Body of pancreas (tissue), 4 donors: Measurements from ENCODE around the gene LCOR. TPM values are rescaled to one million over a fixed set of nuclear protein-coding genes. Genes with fewer than 3 reads are reported as not detected.

ENCODE experiments used
- ATAC-seq: fragments of 150-250 bp; one replicate; pipeline ENCODE4 v1.9.1; 2016
- DNase-seq, 4 donors: peaks; one replicate each; pipeline ENCODE4 v3.0.0-alpha.2; 2019
- H3K27ac ChIP-seq, 4 donors: fragments of 200-600 bp; sonication (generic); 1 replicate in 3 of 4; 2 replicates in 1 of 4; pipeline versions ENCODE4 v1.5.1 to v1.6.1; 2016 to 2019; ENCODE audit warnings: mild to moderate bottlenecking in 1 of 4, mixed read lengths in 1 of 4, moderate library complexity in 1 of 4
- H3K27me3 ChIP-seq, 2 donors: fragments of 200-600 bp; sonication (generic); one replicate each; pipeline ENCODE4 v1.6.0; 2016; ENCODE audit warnings: mild to moderate bottlenecking in 1 of 2
- H3K36me3 ChIP-seq, 2 donors: fragments of 200-600 bp; sonication (generic); replicated peaks in 1 of 2; 2 replicates each; pipeline ENCODE4 v1.5.1; 2016; ENCODE audit warnings: low read depth in 2 of 2; ENCODE audit not compliant: insufficient read depth in 1 of 2
- H3K4me1 ChIP-seq: fragments of 200-600 bp; sonication (generic); one replicate; pipeline ENCODE4 v1.6.0; 2016
- H3K4me3 ChIP-seq, 2 donors: fragments of 200-600 bp; sonication (generic); 1 replicate in 1 of 2; 2 replicates in 1 of 2; pipeline ENCODE4 v1.5.1; 2016 to 2019
- H3K9me3 ChIP-seq, 3 donors: fragments of 200-600 bp; sonication (generic); 1 replicate in 2 of 3; 2 replicates in 1 of 3; pipeline ENCODE4 v1.5.1; 2016
- POLR2A ChIP-seq, 3 donors: fragments of 450-650 bp; IDR thresholded peaks; one replicate each; pipeline ENCODE4 v1.6.1; 2016; ENCODE audit warnings: antibody characterized with exemption in 3 of 3, mild to moderate bottlenecking in 2 of 3
- WGBS, 2 donors: methylation state at CpG; one replicate each; pipeline ENCODE4 v1.1.5; 2017; 5-methylcytosine and 5-hydroxymethylcytosine counted together
- intact Hi-C: fragments of 100-400 bp; cut with DNase I; formaldehyde crosslinking; loops from one replicate; pipeline ENCODE4 v1.15.1; 2023
- total RNA-seq, 2 donors: library from RNA; depleted of rRNA; stranded (reverse); fragments of >200 nt; gene quantifications; one replicate each; pipeline ENCODE4 v1.1.0, GENCODE V29; 2016
- TF ChIP-seq, protein P1 (sequence below), 7 experiments: fragments of 450-650 bp in 4 of 7; fragments of 200-600 bp in 3 of 7; sonication (generic) in 3 of 7; IDR thresholded peaks; one replicate each; pipeline ENCODE4 v1.5.1; 2016 to 2019; ENCODE audit warnings: antibody characterized with exemption in 7 of 7

The LCOR gene
- total RNA-seq, 2 donors from 2014 or later = 34.5 to 35.3 TPM

DNA sequence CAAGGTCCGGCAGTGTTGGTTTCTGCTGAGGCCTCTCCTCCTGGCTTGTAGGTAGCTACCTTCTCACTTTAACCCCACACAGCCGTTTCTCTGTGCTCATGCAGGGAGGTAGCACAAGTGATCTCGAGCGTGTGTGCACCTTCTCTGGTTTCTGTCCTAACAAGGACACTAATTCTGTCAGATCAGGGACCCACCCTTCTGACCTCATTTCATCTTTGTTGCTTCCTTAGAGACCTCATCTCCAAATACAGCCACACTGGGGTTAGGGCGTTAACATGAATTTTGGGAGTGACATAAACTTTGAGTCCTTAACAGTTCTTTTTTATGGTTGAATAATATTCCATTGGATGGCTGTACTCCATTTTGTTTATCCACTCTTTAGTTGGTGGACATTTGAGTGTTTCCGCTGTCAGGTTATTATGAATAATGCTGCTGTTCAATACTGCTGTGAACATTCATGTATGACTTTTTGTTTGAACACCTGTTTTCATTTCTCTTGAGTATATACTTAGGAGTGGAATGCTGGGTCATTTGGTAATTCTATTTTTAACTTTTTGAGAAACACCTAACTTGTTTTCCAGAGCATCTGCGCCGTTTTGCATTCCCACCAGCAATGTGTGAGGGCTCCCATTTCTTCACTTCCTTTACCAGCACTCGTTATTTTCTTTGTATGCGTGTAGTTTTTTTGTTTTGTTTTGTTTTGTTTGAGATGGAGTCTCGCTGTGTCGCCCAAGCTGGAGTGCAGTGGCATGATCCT, 57.5 kb downstream of the LCOR start:
- no peaks in the 10 kb centered on the region for H3K27me3 ChIP-seq
- H3K36me3 ChIP-seq = no peaks in the 10 kb centered on the region
- DNase-seq = peak; percentile 37 to 66 (median 55)
- no peak overlapping the region for H3K4me3 ChIP-seq
- TF ChIP-seq, protein P1, sequence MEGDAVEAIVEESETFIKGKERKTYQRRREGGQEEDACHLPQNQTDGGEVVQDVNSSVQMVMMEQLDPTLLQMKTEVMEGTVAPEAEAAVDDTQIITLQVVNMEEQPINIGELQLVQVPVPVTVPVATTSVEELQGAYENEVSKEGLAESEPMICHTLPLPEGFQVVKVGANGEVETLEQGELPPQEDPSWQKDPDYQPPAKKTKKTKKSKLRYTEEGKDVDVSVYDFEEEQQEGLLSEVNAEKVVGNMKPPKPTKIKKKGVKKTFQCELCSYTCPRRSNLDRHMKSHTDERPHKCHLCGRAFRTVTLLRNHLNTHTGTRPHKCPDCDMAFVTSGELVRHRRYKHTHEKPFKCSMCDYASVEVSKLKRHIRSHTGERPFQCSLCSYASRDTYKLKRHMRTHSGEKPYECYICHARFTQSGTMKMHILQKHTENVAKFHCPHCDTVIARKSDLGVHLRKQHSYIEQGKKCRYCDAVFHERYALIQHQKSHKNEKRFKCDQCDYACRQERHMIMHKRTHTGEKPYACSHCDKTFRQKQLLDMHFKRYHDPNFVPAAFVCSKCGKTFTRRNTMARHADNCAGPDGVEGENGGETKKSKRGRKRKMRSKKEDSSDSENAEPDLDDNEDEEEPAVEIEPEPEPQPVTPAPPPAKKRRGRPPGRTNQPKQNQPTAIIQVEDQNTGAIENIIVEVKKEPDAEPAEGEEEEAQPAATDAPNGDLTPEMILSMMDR (IDR thresholded peaks at IDR 0.05) = peak in 1 of 7 experiments; percentile 3
- TF ChIP-seq POLR2A (IDR thresholded peaks at IDR 0.05) = peak in 2 of 3 donors; percentile 47 to 51
- no peaks in the 10 kb centered on the region for H3K9me3 ChIP-seq
- peak overlapping the region; percentile 68 to 92 (median 84) for H3K27ac ChIP-seq
- peak; percentile 91 for ATAC-seq
- WGBS, 2 donors = 48 to 61% methylated on average over 12 of the region's 12 CpGs
- peaks cover 29% of the 10 kb centered on the region for H3K4me1 ChIP-seq
- intact Hi-C loops = no loop called here

DNA sequence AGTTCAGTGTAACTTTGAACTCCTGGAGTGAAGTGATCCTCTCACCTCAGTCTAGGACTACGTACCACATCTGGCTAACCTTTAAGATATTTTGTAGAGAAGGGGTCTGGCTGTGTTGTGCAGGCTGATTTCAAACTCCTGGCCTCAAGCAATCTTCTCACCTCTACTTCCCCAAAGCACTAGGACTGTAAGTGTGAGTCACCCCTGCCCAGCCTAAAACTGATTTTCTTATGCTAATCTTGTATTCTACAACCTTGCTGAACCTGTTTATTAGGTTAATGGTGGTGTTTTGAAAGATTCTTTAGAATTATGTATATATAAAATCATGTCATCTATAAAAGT, 58.0 kb downstream of the LCOR start:
- DNase-seq (peak in 3 of 4 donors; percentile 31 to 55 (median 45)), ATAC-seq (peak; percentile 77)
- H3K27ac ChIP-seq = peak overlapping the region; percentile 68 to 92 (median 84)
- no peaks in the 10 kb centered on the region for H3K36me3 ChIP-seq
- H3K4me3 ChIP-seq = no peak overlapping the region
- intact Hi-C loops = no loop called here
- TF ChIP-seq, protein P1 (IDR thresholded peaks at IDR 0.05) = no peak
- TF ChIP-seq POLR2A (IDR thresholded peaks at IDR 0.05) = no peak
- no peaks in the 10 kb centered on the region for H3K9me3 ChIP-seq
- H3K4me1 ChIP-seq = peaks cover 24% of the 10 kb centered on the region
- WGBS, 2 donors = 40 to 48% methylated on average over 1 of the region's 1 CpG
- no peaks in the 10 kb centered on the region for H3K27me3 ChIP-seq

DNA sequence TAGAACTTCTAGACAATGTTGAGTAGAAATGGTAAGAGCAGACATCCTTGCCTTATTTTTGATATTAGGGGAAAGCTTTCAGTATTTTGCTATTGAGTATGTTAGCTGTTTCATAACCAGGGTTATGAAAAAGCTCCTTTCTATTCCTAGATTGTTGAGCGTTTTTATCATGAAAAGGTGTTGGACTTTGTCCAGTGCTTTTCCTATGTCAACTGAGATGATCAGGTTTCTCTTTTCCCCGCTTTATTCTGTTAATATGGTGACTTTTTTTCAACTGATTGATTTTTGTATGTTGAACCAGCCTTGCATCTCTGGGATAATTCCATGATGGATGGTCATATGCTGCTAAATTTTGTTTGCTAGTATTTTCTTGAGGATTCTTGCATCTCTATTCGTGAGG, 58.5 kb downstream of the LCOR start:
- Histone ChIP-seq H3K4me1 (peaks cover 22% of the 10 kb centered on the region), H3K27ac (peak overlapping the region; percentile 68 to 92 (median 84)), H3K36me3 (no peaks in the 10 kb centered on the region), H3K9me3 (no peaks in the 10 kb centered on the region), H3K4me3 (no peak overlapping the region), H3K27me3 (no peaks in the 10 kb centered on the region)
- TF ChIP-seq, protein P1 (IDR thresholded peaks at IDR 0.05) = no peak
- intact Hi-C loops = no loop called here
- ATAC-seq (peak; percentile 52), DNase-seq (no peak)
- WGBS, 2 donors = 13 to 17% methylated on average over 3 of the region's 3 CpGs

DNA sequence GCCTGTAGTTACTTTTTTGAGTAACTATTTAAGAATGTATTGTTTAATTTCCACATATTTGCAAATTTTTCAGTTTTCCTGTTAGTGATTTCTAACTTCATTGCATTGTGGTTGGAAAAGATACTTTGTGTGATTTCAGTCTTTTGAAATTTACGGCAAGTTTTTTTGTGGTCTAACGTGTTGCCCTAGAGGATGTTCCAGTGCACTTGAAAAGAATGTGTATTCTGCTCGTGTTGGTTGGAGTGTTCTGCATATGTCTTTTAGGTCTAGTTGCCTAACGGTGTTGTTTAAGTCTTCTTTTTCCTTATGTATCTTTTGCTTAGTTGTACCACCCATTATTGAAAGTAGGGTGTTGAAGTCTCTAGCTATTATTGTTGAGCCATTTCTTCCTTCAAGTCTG, 59.7 kb downstream of the LCOR start:
- TF ChIP-seq, protein P1 (IDR thresholded peaks at IDR 0.05) = no peak
- TF ChIP-seq POLR2A (IDR thresholded peaks at IDR 0.05) = no peak
- Histone ChIP-seq H3K9me3 (no peaks in the 10 kb centered on the region), H3K4me1 (peaks cover 26% of the 10 kb centered on the region), H3K36me3 (no peaks in the 10 kb centered on the region), H3K27me3 (no peaks in the 10 kb centered on the region), H3K27ac (no peak overlapping the region), H3K4me3 (no peak overlapping the region)
- WGBS, 2 donors = 94 to 95% methylated on average over 4 of the region's 4 CpGs
- intact Hi-C loops = no loop called here
- ATAC-seq = no peak
- no peak for DNase-seq
